Upper lobe of left lung (tissue), 6 donors: ENCODE measurements around the gene STC2. TPM values are rescaled to one million over a fixed set of nuclear protein-coding genes. Genes with fewer than 3 reads are reported as not detected.

Experiments used
- small RNA-seq, 4 donors: library from RNA; depleted of rRNA; stranded (forward); fragments of <200 nt; gene quantifications; one replicate each; pipeline ENCODE3, GENCODE V24; 2016
- total RNA-seq, 6 donors: library from RNA; depleted of rRNA in 4 of 6; stranded (reverse); fragments of >200 nt in 4 of 6; gene quantifications; one replicate each; pipeline versions ENCODE4 v1.1.0 to v1.2.1, GENCODE V29; 2016 to 2021
- donor health status: DM: no; HTN: no; CAD: no; lungs with moderate emphysema.
- donor health status: DM: no; HTN: yes; CAD: no; lungs with severe emphysema.

Gene STC2
- total RNA-seq, 6 donors from 2014 or later, result 1.0 to 11.4 (median 6.2) TPM

Small RNA genes within 50 kb of the gene (small RNA-seq; reads per million reads assigned to genes)
- gene MIR8056 (0 reads per million in 4 donors), gene RNA5SP200 (0 reads per million in 4 donors), gene RNU6-500P (0 reads per million in 4 donors)

Other genes starting within 250 kb of the STC2 start
- gene BNIP1, start 183.9 kb downstream of the STC2 start, total RNA-seq, result 10 to 100 TPM in 3 of 6 donors, 1 to 10 TPM in 3; 2.1 to 12.5 (median 10.6) TPM
- not detected for gene NKX2-5, start 93.2 kb downstream of the STC2 start, total RNA-seq